ENCODE results near the gene ZRANB2.

The ZRANB2 gene, protein sequence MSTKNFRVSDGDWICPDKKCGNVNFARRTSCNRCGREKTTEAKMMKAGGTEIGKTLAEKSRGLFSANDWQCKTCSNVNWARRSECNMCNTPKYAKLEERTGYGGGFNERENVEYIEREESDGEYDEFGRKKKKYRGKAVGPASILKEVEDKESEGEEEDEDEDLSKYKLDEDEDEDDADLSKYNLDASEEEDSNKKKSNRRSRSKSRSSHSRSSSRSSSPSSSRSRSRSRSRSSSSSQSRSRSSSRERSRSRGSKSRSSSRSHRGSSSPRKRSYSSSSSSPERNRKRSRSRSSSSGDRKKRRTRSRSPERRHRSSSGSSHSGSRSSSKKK

DNA sequence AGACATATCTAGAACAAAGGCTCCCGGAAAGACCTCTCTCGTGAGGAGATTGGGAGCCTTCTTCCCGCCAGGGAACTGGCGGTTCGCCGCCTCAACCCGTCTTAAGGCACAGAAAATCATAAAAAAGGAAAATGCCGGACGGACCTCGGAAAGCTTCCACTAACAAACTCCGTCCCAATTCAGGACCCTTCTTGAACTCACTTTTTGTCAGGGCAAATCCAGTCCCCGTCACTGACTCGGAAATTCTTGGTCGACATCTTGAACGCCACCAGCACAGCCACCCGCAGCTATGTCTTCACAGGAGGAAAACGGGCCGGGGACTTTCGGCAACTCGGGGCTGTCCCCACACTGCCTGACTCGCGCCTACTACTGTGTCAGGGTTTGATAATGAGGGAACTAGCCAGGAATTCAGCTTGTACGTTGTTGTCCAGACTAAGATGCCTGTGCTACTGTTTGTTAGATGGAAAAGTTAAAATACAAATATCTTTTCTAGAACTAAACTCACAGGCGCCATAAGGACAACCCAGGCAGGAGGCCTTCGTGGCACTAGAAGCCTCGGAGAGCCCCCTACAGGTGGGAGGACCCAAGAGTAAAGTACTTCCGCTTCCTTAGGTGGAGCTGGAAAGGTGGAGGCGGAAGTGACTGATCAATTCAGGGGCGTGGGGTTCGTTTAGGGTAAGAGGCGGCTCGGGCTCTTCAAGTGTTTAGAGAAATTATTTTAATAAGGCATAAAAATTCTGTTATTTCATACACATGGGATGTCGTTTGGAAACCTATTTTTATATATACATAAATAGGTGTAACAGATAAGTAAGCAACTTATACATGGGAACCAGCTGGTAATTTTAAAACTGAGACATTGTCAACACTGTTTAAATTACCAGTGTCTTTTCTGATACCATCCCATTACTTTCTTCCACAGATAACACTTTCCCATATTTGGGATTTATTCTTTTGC lies at the start of gene ZRANB2:
TSS of gene ZRANB2 (minus strand) at position 297 of the 958 bp plus-strand sequence. CDS start at position 257, 40 bp downstream.
- peak; percentile 77 to 82 for DNase-seq (ENCODE audit: low read depth in 2 of 2)

DNA sequence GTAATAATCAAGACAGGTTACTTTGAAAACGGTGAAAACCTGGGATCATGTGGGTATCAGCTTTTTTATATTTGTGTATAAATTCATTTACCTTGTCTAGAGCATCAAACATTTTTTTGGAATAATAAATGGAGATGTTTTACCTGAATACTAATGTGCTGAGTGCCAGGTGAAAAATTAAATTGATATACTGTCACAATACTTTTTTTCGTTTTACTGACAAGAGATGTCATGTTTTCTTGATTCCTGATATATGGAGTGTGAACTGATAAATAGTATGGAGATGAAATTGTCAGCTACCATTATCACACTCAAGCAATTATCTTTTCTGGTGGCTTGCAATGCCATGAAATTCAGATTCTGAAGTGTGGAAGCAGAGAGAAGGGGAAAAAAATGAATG lies 47.2 kb upstream of the ZRANB2 start:
- DNase-seq (ENCODE audit: low read depth in 2 of 2): no peak

DNA sequence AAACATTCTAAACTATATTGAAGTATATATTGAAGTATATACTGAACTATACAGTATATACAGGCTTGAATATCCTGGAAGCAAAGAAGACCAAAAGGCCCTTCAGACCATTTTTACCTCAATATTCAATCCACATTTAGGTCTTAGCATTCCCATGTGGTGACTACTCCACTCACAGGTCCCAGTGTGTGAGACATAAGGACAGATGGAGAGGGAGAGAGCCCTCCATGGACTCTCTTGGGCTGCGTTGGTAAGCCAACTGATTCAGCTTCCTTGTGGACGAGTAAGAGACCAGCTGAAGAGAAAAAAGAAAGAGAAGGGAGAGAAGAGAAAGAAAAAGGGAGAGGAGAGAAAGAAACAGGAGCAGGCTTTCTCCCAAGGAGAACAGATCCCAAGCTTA lies 37.3 kb upstream of the ZRANB2 start:
- no peak for DNase-seq (ENCODE audit: low read depth in 2 of 2)

DNA sequence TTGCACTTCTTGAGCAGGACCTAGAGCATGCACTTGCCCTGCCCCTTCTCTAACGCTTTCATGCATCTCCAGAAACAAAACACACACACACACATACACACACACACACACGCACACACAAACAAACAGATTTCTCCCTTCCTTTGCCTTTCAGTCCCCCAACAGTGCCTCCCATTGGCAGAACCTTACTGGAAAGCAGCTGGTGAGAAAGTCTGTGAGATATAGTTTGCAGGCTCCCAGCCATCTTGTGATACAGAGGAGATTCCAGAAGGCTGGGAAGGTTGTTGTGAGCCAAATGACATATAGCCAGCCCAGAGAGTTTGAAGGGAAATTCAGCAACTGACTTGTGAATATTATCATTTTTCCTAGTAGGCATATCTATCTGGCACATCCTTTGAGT lies 35.9 kb upstream of the ZRANB2 start:
- no peak for DNase-seq (ENCODE audit: low read depth in 2 of 2)

DNA sequence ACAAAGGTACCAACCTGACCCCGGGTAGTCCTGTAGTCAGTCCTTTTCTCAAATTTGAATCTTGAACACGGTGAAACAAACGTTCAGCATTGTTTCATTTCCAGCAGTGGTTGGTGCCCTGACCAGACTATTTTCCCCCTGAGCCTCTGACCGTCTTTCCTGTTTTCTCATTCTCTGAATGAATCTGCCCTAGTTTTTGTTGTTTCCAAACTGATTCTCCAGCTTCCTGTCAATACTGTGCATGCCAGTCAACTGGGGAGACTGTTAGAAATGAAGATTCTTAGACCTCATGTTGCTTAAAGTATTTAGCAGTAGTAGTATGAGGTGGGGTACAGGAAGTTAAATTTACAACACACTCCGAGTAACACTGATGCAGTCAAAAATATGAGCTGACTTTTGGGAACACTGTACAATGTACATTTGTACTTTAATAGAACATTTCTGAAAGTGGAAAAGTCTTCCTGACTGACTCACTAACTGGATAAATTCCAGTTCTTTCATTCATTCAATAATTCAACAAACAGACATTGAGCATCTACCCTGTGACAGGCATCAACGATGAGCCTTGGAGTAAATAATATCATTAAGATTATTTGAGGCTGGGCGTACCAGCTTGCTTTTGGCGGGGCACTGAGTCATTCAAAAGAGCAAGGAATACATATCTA lies 26.0 kb upstream of the ZRANB2 start:
- DNase-seq (ENCODE audit: low read depth in 2 of 2): no peak

DNA sequence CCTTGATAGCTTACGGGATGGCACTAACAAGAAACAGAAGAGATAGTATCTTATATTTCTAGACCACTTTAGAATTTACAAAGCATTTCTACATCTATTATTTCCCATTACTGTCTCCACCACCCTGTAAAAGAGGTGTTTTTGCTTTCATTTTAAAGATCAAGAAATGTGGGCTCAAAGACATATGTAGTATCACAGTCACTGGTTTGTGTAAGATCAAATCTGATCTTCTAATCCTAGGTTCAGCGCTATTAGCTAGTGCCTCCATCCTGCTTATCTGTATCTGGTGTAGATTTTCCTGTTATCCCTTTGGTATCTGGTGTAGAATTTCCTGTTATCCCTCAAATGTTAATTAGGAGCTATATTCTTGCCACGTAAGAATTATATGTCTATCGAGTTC lies 23.6 kb upstream of the ZRANB2 start:
- DNase-seq (ENCODE audit: low read depth in 2 of 2): no peak

DNA sequence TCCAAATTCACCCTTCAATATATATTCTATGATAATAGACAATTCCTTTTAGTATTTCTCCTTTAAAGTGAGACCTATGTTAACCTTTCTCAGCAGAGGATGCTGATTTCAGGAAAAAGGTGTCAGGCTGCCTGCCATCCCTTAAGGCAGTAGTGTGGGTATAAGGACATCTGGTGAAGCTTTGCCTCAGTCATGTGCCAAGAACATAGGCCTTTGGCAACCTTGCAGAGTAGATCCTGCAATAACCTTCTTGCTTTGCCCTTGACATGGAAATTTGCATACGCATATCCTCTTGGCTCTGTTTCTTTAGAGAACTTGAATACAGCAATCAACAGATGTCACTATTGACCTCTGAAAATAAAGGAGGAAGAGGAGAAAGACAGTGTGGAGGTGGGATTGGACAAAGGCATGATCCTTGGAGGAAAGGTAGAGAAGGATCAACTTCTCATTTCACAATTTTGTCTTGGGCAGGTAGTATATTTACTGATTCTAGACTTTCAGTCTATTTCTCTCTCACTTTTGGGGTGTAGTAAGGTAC lies 21.1 kb upstream of the ZRANB2 start:
- no peak for DNase-seq (ENCODE audit: low read depth in 2 of 2)

DNA sequence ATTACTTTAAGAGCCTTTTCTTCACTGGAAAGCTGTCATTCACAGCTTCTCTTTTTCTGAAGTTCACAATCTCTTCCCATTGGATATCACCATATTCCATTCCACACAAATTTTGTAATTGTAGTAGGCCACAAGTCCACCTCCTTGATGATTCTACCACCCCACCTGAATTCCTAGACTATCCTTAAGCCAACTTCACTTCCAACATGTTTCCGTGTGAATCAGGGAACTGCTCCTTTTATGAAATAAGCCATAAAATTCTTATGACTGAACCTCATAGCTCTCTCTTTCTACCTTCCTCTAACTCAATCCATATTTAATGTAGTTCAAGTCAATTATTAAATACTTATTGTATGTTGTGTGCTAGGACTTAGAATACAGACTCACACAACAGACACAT lies 16.6 kb upstream of the ZRANB2 start:
- no peak for DNase-seq (ENCODE audit: low read depth in 2 of 2)

DNA sequence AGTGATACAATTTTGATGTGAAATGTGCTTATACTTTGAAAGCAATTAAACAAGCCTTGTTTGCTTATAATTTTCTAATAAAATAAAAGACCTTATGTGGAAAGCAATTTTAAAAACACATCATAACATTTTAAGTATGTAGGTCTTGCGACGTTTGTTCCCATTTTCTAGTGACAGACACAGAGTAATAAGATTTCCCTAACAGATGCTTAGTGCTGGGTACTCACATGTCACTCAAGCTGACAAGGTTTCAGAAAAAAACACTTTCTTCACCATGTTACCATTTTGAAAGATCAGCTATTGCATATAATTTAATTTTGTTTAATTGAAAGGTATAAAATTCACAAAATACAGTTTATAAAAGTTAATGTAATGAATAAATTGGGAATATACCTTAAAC lies 14.1 kb upstream of the ZRANB2 start:
- DNase-seq (ENCODE audit: low read depth in 2 of 2): no peak

DNA sequence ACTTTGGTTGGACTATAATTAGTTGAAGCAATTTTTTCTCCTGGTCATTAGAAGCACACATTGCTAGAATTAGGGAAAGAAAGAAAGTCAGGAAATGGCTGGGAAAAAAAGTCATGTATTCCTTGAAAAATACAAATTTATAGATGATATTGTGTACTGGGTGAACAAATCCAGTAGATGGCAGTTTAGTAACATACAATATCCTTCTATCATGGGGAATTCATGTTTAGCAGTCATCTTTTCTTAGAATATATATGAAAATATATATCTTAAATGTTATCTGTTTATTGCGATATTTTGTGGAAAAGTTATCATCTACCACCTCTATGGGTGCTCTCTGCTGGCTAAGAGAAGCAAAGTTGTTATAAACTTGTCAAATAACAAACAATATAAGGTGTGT lies 13.1 kb upstream of the ZRANB2 start:
- no peak for DNase-seq (ENCODE audit: low read depth in 2 of 2)

DNA sequence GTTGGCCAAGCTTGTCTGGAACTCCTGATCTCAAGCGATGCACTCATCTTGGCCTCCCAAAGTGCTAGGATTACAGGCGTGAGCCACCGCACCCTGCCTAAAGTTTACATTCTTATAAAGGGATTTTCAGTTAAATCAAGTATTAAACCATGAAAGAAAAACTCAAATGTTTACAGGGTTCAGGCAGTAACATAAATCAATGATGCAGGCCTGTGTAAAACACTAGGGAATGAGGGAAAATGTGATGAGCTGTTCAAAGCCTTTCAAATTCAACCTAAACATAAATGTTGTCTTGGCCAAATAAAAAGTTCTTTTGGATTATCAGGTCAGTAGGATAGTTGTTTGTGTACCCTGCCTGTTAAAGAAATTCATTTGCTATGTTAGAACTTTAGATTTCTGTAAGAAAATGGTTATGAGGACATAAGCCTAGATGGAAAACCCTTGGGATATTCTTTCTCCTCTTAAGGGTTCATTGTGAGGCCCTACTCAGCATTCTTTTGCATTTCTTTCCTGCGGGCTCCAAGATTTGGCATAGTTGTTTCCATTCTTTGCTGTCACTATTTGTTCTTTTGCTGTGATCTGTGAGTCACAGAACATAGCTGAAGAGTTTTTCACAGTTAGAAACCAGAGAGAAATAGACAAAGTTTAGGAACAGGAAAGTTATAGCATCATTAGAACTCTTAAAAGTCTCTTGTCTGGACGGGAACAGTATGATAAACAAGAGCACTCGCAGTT lies 8.9 kb upstream of the ZRANB2 start:
- no peak for DNase-seq (ENCODE audit: low read depth in 2 of 2)

DNA sequence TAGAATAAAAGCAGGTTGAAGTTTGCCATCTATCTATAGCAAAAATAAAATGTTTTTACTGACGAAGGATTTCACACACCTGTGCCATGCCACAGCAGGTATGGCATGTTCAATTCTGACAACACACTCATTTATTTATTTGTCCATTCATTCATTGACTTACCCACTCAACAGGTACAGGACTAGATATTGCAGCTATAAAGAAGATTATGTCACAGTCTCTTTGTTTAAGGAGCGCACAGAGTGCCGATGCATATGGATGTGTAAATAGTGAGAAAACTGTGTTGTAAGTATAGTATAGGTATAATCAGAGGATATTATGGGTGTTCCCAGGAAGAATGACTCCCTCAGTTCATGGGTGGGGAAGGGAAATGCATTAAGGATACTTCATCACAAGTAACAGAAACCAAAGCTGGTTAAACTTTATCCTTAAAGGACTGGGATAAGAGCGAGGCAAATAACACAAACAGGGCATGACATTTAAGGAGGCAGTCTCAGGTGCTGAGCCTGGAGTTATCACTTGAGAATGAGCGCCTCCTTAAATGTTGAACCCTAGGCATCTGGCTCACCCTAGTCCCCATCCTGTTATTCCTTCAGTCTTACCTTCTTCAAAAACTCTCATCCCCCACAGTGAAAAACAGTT lies 7.9 kb upstream of the ZRANB2 start:
- no peak for DNase-seq (ENCODE audit: low read depth in 2 of 2)

DNA sequence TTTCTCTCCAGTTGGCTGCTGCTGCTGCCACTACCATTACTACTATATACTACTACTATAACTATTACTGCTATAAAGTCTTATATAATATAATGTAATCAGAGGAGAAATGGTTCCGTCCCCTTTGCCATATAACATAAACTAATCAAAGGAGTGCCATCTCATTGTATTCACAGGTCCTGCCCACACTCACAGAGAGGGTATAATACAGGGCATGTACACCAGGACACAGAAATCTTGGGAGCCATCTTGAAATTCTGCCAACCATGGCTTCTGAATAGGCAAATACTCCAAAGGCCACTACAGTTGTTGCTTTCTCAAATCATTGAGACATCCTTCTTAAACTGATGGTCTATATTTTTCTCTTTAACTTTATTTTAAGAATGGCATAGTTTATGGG lies 6.9 kb upstream of the ZRANB2 start:
- DNase-seq (ENCODE audit: low read depth in 2 of 2): no peak

DNA sequence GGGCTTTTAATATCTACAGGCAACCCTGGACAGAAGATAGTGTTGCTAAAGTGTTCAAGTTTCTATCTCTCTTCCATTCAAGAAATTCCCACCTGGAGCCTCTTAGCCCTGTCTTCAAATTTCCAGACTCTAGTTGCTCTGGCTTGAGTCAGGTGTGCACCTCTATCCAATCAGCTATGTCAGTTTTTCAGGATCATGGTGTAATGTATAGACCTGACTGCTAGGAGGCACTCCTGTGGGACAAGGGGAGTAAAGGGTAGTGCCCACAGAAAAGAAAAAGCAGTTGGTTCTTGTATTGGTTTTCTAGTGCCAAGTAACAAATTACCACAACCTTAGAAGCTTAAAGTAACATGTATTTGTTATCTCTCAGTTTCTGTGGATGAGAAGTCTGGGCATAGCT lies 6.2 kb upstream of the ZRANB2 start:
- no peak for DNase-seq (ENCODE audit: low read depth in 2 of 2)

DNA sequence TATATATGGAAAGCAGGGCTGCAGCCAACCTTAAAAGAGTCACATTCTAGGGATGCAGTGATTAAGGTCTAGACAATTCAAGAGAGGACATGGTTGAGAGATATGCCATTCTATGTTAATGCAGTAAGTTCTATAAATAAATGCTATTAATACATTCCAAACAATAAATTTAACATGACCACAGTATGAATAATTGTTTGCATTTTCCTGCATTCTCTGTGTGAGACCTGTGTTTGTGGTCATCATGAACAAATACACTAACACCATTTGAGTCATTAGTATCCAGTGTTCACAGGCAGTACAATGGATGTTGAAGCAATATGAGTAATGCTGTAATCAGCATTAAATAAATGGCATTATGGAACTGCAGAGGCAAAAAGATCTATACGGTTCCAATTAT lies 5.5 kb upstream of the ZRANB2 start:
- no peak for DNase-seq (ENCODE audit: low read depth in 2 of 2)

DNA sequence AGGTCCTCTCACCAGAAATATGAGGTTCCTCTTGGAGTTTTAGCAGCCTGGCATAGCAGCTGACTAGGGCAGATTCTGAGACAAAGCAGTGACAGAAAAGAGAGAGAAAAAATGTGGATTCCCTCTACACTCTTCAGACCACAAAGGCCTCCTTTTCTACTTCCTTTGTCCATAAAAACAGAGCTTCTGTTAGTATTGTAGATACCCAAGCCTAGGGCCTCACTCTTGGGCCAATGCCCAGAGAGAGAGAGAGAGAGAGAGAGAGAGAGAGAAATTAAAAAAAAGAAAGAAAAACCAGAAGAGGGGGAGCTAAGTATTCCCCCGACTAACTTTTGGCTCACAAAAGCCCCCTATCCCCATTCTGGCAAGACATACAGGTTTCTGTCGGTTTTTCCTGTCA lies 2.4 kb upstream of the ZRANB2 start:
- no peak for DNase-seq (ENCODE audit: low read depth in 2 of 2)

DNA sequence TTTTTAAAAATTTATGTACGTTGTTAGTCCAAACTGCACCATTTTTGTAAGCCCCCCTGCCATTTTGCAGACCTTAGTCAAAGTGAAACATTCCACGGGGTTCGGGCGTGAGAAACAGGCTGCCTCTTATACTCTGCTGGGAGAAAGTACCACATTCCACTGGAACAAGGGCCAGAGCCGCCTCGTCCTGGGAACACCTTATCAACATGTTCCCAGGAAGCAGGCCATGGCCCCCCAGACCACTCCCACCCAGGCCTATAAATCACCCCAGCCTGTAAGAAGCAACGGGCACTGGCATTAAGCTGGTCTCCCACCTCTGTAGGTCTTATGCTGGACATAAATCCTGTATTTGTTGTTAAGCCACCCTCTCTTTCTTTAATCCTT lies 854 bp upstream of the ZRANB2 start:
- DNase-seq (ENCODE audit: low read depth in 2 of 2): no peak

DNA sequence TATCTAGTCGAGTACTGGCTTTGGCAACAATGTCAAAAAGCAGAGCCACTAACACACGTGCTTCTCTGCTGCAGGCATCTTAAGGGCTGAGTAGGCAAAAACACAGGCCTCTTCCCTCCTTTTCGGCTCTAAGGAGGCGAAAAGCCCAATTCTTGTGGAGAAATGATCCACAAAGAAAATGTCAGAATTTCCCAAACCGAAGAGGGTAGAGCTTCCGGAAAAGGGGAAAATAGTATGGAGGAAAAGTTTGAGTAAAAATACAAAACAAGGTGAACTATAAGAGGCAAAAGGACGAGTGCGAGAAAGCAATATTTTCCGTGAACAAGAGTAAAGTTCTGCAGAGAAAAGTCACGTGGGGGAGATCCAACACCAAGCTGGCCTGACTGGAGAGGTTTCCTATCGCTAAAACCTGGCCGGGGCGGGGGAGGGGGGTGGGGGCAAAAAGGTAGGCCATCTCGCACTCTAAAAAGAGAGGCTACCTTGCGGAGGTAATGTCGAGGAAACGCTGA lies 551 bp downstream of the ZRANB2 start:
- DNase-seq (ENCODE audit: low read depth in 2 of 2): peak in 1 of 2 experiments; percentile 9

DNA sequence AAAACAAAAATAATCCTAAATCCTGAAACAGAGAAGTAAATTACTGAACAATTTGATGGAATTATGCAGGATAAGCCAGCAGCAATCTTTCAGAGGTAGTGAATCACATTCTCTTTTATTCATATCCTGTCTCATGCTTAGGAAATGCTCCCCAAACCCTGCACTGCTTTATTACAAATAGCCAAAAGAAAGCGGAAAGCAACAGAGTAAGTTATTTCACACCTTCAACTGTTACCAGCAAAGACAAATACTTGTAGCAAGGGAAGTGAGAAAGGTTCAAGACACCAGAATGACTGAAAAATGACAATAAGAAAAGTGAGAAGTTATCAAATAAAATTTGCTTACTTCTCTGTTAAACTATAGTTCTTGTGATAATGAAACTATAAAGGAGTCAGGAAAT lies 6.2 kb downstream of the ZRANB2 start:
- no peak for DNase-seq (ENCODE audit: low read depth in 2 of 2)

DNA sequence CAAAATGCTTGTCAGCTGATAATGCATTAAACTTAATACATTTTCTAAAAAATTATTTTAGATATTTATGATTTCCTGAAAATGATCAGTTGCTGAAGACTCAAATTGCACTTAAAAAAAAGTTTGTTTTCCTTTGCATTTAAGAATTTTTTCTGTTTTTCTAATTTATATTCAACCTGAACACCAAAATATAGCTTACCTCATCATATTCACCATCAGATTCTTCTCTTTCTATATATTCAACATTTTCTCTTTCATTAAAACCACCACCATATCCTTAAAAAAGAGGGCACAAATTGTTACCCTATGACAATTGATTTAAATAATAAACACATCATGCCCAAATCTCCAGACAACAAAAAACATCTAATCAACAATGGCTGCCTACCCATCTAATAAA lies 8.6 kb downstream of the ZRANB2 start:
- no peak for DNase-seq (ENCODE audit: low read depth in 2 of 2)

DNA sequence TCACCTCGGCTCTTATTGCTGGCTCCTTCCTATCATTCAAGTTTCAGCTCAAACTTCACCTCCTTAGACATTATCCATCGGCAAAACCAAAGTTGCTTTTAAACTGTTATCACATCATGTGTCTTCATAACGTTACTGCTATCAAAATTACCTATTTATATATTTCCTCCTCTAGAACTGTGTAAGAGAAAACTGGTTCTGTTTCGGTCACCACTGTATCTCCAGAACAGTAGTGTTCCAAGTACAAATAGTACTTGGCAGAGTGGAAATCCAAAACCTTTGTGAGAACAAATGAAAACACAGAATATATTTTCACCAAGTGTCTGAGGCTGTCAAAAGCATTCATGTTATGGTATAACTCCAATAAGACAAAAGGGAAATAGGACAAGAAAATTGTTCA lies 9.1 kb downstream of the ZRANB2 start:
- DNase-seq (ENCODE audit: low read depth in 2 of 2): no peak

All from stimulated activated CD4-positive, alpha-beta T cell treated with anti-CD3 and anti-CD28 coated beads, Interleukin-12 subunit alpha, Interleukin-12 subunit beta, amount 100 ng/mL, for 24 hours (primary cell).